H9 (cell line): Measurements from ENCODE around the gene OGFOD2. TPM values are rescaled to one million over a fixed set of nuclear protein-coding genes. Genes with fewer than 3 reads are reported as not detected.

Source experiments
- DNase-seq: peaks from one replicate; pipeline ENCODE4 v3.0.0-alpha.2; 2017
- H2AFZ ChIP-seq: one replicate; pipeline ENCODE4 v1.6.1; 2013; ENCODE audit warnings: mild to moderate bottlenecking, low read length, control low read depth, moderate library complexity
- H2AK5ac ChIP-seq: 2 replicates; pipeline ENCODE4 v1.6.1; 2013; ENCODE audit warnings: low read length, control low read depth, mixed read lengths; ENCODE audit not compliant: insufficient read length
- H2BK120ac ChIP-seq: one replicate; pipeline ENCODE4 v1.6.1; 2013; ENCODE audit warnings: low read depth, mild to moderate bottlenecking, low read length, control low read depth, inconsistent platforms; ENCODE audit not compliant: poor library complexity, severe bottlenecking
- H2BK12ac ChIP-seq: 2 replicates; pipeline ENCODE4 v1.6.1; 2013; ENCODE audit warnings: low read length, control low read depth, mixed read lengths, low read depth; ENCODE audit not compliant: insufficient read length
- H2BK15ac ChIP-seq: 2 replicates; pipeline ENCODE4 v1.6.1; 2013; ENCODE audit warnings: low read depth, low read length, control low read depth
- H2BK20ac ChIP-seq: one replicate; pipeline ENCODE4 v1.6.1; 2013; ENCODE audit warnings: low read depth, mild to moderate bottlenecking, low read length, control low read depth, inconsistent platforms; ENCODE audit not compliant: poor library complexity, severe bottlenecking
- H2BK5ac ChIP-seq: 2 replicates; pipeline ENCODE4 v1.6.1; 2013; ENCODE audit warnings: low read length, control low read depth, mixed read lengths; ENCODE audit not compliant: insufficient read length
- H3K14ac ChIP-seq: 2 replicates; pipeline ENCODE4 v1.6.1; 2013; ENCODE audit warnings: low read length, control low read depth; ENCODE audit not compliant: insufficient read depth
- H3K18ac ChIP-seq: 2 replicates; pipeline ENCODE4 v1.6.1; 2013; ENCODE audit warnings: low read depth, mild to moderate bottlenecking, mixed read lengths, low read length, control low read depth; ENCODE audit not compliant: insufficient read length
- H3K23ac ChIP-seq: 2 replicates; pipeline ENCODE4 v1.6.1; 2013; ENCODE audit warnings: low read length, control low read depth, mixed read lengths, low read depth; ENCODE audit not compliant: insufficient read length
- H3K23me2 ChIP-seq: 2 replicates; pipeline ENCODE4 v1.6.1; 2013; ENCODE audit warnings: low read depth, mild to moderate bottlenecking, mixed read lengths, low read length, control low read depth; ENCODE audit not compliant: insufficient read length, poor library complexity, severe bottlenecking
- H3K27ac ChIP-seq: 2 replicates; pipeline ENCODE4 v1.5.1; 2013; ENCODE audit warnings: low read length, control low read depth, mixed read lengths, low read depth; ENCODE audit not compliant: insufficient read length
- H3K27me3 ChIP-seq: 2 replicates; pipeline ENCODE4 v1.6.1; 2013; ENCODE audit warnings: low read length, control low read depth, inconsistent platforms; ENCODE audit not compliant: insufficient read depth
- H3K4ac ChIP-seq: 2 replicates; pipeline ENCODE4 v1.6.1; 2013; ENCODE audit warnings: low read depth, mild to moderate bottlenecking, control low read depth, inconsistent platforms, low read length, moderate library complexity
- H3K4me1 ChIP-seq: 2 replicates; pipeline ENCODE4 v1.6.1; 2013; ENCODE audit warnings: low read length, control low read depth, inconsistent platforms; ENCODE audit not compliant: insufficient read depth
- H3K4me2 ChIP-seq: 2 replicates; pipeline ENCODE4 v1.6.1; 2013; ENCODE audit warnings: low read length, control low read depth, mixed read lengths; ENCODE audit not compliant: insufficient read length, insufficient read depth
- H3K56ac ChIP-seq: 2 replicates; pipeline ENCODE4 v1.6.1; 2013; ENCODE audit warnings: low read depth, mild to moderate bottlenecking, mixed read lengths, low read length, control low read depth; ENCODE audit not compliant: insufficient read length
- H3K79me1 ChIP-seq: 2 replicates; pipeline ENCODE4 v1.6.1; 2013; ENCODE audit warnings: low read depth, mild to moderate bottlenecking, moderate library complexity, low read length, control low read depth, inconsistent platforms; ENCODE audit not compliant: insufficient read depth, poor library complexity, severe bottlenecking
- H3K79me2 ChIP-seq: 2 replicates; pipeline ENCODE4 v1.6.1; 2013; ENCODE audit warnings: low read length, control low read depth, inconsistent platforms; ENCODE audit not compliant: insufficient read depth
- H3K9ac ChIP-seq: 2 replicates; pipeline ENCODE4 v1.6.1; 2013; ENCODE audit warnings: low read length, control low read depth, mixed read lengths; ENCODE audit not compliant: insufficient read length; ENCODE audit errors: extremely low read depth
- H3K9me3 ChIP-seq: one replicate; pipeline ENCODE4 v1.6.1; 2013; ENCODE audit warnings: low read depth, low read length, inconsistent platforms; ENCODE audit not compliant: control insufficient read depth
- H3T11ph ChIP-seq: one replicate; pipeline ENCODE4 v1.6.1; 2013; ENCODE audit warnings: mild to moderate bottlenecking, low read length, control low read depth, inconsistent platforms
- H4K20me1 ChIP-seq: one replicate; pipeline ENCODE4 v1.6.1; 2013; ENCODE audit not compliant: control insufficient read depth, insufficient read length, insufficient read depth
- H4K5ac ChIP-seq: 2 replicates; pipeline ENCODE4 v1.6.1; 2013; ENCODE audit warnings: low read depth, mild to moderate bottlenecking, mixed read lengths, low read length, control low read depth; ENCODE audit not compliant: insufficient read length
- H4K8ac ChIP-seq: replicated peaks from 2 replicates; pipeline ENCODE4 v1.6.1; 2013; ENCODE audit warnings: low read length, control low read depth, mixed read lengths, low read depth; ENCODE audit not compliant: insufficient read length
- H4K91ac ChIP-seq: 2 replicates; pipeline ENCODE4 v1.6.1; 2013; ENCODE audit warnings: low read depth, mild to moderate bottlenecking, moderate library complexity, mixed read lengths, low read length, control low read depth; ENCODE audit not compliant: insufficient read length
- H3K27ac Mint-ChIP-seq, 3 experiments: 2 replicates in 2 of 3; 3 replicates in 1 of 3; pipeline ENCODE4 v1.8.0; 2020 to 2021; ENCODE audit warnings: mixed read lengths in 3 of 3, mild to moderate bottlenecking in 1 of 3, moderate library complexity in 1 of 3
- H3K27me3 Mint-ChIP-seq: 2 replicates; pipeline ENCODE4 v1.8.0; 2021; ENCODE audit warnings: low read depth, mild to moderate bottlenecking, moderate library complexity, mixed read lengths
- H3K36me3 Mint-ChIP-seq, 3 experiments: 2 replicates in 2 of 3; 3 replicates in 1 of 3; pipeline ENCODE4 v1.8.0; 2020 to 2021; ENCODE audit warnings: low read depth in 3 of 3, mixed read lengths in 3 of 3; ENCODE audit not compliant: insufficient read depth in 1 of 3
- H3K4me1 Mint-ChIP-seq, 2 experiments: 2 replicates each; pipeline ENCODE4 v1.8.0; 2020; ENCODE audit warnings: mixed read lengths in 2 of 2
- H3K4me3 Mint-ChIP-seq, 2 experiments: 2 replicates in 1 of 2; 3 replicates in 1 of 2; pipeline ENCODE4 v1.8.0; 2020 to 2021; ENCODE audit warnings: mild to moderate bottlenecking in 2 of 2, mixed read lengths in 2 of 2, moderate library complexity in 1 of 2
- H3K9me3 Mint-ChIP-seq, 2 experiments: 2 replicates in 1 of 2; 3 replicates in 1 of 2; pipeline ENCODE4 v1.8.0; 2020; ENCODE audit warnings: mild to moderate bottlenecking in 2 of 2, mixed read lengths in 2 of 2, moderate library complexity in 1 of 2
- WGBS: extraction: QIAGEN DNeasy Blood & Tissue Kit; methylation state at CpG from one replicate; pipeline ENCODE4 v1.1.7; 2013; ENCODE audit warnings: missing lambda C conversion rate, low lambda C conversion rate, mixed read lengths; ENCODE audit not compliant: insufficient read length; ENCODE audit errors: extremely low coverage; 5-methylcytosine and 5-hydroxymethylcytosine counted together
- total RNA-seq: library from RNA; stranded (reverse); gene quantifications from 2 replicates; pipeline ENCODE4 v1.2.1, GENCODE V29; 2021
- TF ChIP-seq, protein P1 (sequence below): fragments of 200-600 bp; sonication (generic); conservative IDR thresholded peaks from 3 replicates; pipeline ENCODE4 v1.8.0; 2021; ENCODE audit warnings: antibody characterized with exemption, mild to moderate bottlenecking

The OGFOD2 gene
- total RNA-seq, 1 experiment from 2014 or later: 14.7 TPM

DNA sequence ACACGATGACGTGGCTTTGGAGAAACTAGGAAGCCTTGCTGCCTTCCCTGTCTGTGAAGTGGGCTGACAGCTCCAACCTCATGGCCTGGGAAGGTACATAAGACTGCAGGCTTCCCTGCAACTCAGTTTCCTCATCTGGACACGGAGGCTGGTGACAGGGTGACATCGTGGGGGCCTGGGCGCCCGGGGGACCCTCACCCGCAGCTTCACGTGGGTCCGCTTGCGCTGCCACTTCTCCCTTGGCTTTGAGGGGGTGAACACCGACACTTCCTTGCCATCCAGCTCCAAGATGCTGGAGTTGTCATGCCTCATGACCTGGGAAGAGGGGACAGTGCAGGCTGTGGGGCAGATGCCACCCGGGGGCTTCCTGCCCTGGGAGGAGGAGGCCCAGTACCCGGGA is 13.0 kb downstream of the OGFOD2 start:
- no peak overlapping the region for H2BK120ac ChIP-seq
- H3K9me3 Mint-ChIP-seq: no peaks in the 10 kb centered on the region
- no peak overlapping the region for H4K91ac ChIP-seq
- no peak overlapping the region for H3T11ph ChIP-seq
- no peak overlapping the region for H4K8ac ChIP-seq
- H3K4me3 Mint-ChIP-seq: no peak overlapping the region
- H2BK5ac ChIP-seq: no peak overlapping the region
- H2AFZ ChIP-seq: no peak overlapping the region
- no peak overlapping the region for H3K27ac ChIP-seq
- H2BK12ac ChIP-seq: no peak overlapping the region
- no peak overlapping the region for H2AK5ac ChIP-seq
- no peak overlapping the region for H3K4ac ChIP-seq
- no peak for DNase-seq
- no peak overlapping the region for H3K56ac ChIP-seq
- no peaks in the 10 kb centered on the region for H3K27me3 ChIP-seq
- H3K14ac ChIP-seq: no peak overlapping the region
- no peak overlapping the region for H2BK15ac ChIP-seq
- no peaks in the 10 kb centered on the region for H3K23me2 ChIP-seq
- no peaks in the 10 kb centered on the region for H3K9me3 ChIP-seq
- no peaks in the 10 kb centered on the region for H3K79me2 ChIP-seq
- no CpG with 5 or more reads among the region's 13 CpGs for WGBS
- H2BK20ac ChIP-seq: no peak overlapping the region
- H3K27me3 Mint-ChIP-seq: no peaks in the 10 kb centered on the region; the same call in none of the 2 replicates
- no peaks in the 10 kb centered on the region for H4K20me1 ChIP-seq
- no peak overlapping the region for H3K18ac ChIP-seq
- H4K5ac ChIP-seq: no peak overlapping the region
- H3K4me2 ChIP-seq: no peak overlapping the region
- peaks cover 0 to 5% (median 4%) of the 10 kb centered on the region in 3 experiments; a peak in 2 of 7 replicates for H3K36me3 Mint-ChIP-seq
- H3K23ac ChIP-seq: no peak overlapping the region
- TF ChIP-seq, protein P1, sequence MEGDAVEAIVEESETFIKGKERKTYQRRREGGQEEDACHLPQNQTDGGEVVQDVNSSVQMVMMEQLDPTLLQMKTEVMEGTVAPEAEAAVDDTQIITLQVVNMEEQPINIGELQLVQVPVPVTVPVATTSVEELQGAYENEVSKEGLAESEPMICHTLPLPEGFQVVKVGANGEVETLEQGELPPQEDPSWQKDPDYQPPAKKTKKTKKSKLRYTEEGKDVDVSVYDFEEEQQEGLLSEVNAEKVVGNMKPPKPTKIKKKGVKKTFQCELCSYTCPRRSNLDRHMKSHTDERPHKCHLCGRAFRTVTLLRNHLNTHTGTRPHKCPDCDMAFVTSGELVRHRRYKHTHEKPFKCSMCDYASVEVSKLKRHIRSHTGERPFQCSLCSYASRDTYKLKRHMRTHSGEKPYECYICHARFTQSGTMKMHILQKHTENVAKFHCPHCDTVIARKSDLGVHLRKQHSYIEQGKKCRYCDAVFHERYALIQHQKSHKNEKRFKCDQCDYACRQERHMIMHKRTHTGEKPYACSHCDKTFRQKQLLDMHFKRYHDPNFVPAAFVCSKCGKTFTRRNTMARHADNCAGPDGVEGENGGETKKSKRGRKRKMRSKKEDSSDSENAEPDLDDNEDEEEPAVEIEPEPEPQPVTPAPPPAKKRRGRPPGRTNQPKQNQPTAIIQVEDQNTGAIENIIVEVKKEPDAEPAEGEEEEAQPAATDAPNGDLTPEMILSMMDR: no peak
- H3K4me1 ChIP-seq: no peaks in the 10 kb centered on the region
- H3K79me1 ChIP-seq: no peaks in the 10 kb centered on the region
- H3K9ac ChIP-seq: no peak overlapping the region
- H3K27ac Mint-ChIP-seq: no peak overlapping the region
- peaks cover 3 to 20% of the 10 kb centered on the region in 2 experiments; a peak in 3 of 4 replicates for H3K4me1 Mint-ChIP-seq
